Smooth muscle cell (in vitro differentiated cells): ENCODE data around the gene PEG3. TPM values are rescaled to one million over a fixed set of nuclear protein-coding genes. Genes with fewer than 3 reads are reported as not detected.

Source experiments
- polyA plus RNA-seq: library from polyadenylated mRNA; unstranded; fragments of >200 nt; fragmentation: Nextera tagmentation; extraction: Ambion mirVana; gene quantifications from 2 replicates; pipeline ENCODE4 v1.2.1, GENCODE V29; 2016
- small RNA-seq: library from RNA; depleted of rRNA; stranded (forward); fragments of <200 nt; gene quantifications from one replicate; pipeline ENCODE3, GENCODE V24; 2014
- total RNA-seq: library from RNA; depleted of rRNA; stranded (reverse); fragments of >200 nt; gene quantifications from 2 replicates; pipeline ENCODE4 v1.2.3, GENCODE V29; 2014

Gene PEG3
- total and polyA plus RNA-seq, 2 experiments from 2014 or later, result 0.54 TPM; not detected in 1

Small RNAs within 50 kb of the gene (small RNA-seq; reads per million reads assigned to genes)
- not detected for gene AC006115.2

Other genes with a start within 250 kb of the PEG3 start
- gene ZNF71, start 245.4 kb downstream of the PEG3 start, total RNA-seq, result 5.9 and 10.1 TPM in 2 replicates
- 11.2 and 11.6 TPM in 2 replicates for gene ZNF71, start 245.4 kb downstream of the PEG3 start, polyA plus RNA-seq
- 0.63 and 1.7 TPM in 2 replicates for gene SMIM17, start 197.6 kb downstream of the PEG3 start, total RNA-seq
- 0.56 and 0.94 TPM in 2 replicates for gene SMIM17, start 197.6 kb downstream of the PEG3 start, polyA plus RNA-seq
- not detected in 2 replicates for gene ZNF835, start 169.0 kb downstream of the PEG3 start, total RNA-seq
- gene ZNF835, start 169.0 kb downstream of the PEG3 start, polyA plus RNA-seq, result not detected in 2 replicates
- gene ZIM2, start within 50 bp of the PEG3 start, total RNA-seq, result not detected in 2 replicates
- not detected in 2 replicates for gene ZIM2, start within 50 bp of the PEG3 start, polyA plus RNA-seq